Endometrial microvascular endothelial cells (primary cell): Measurements from ENCODE around the gene DAAM2. TPM values are rescaled to one million over a fixed set of nuclear protein-coding genes. Genes with fewer than 3 reads are reported as not detected.

Experiments used
- in situ Hi-C: cut with HindIII; loops from 2 replicates; pipeline ENCODE4 v1.10.0; 2017; ENCODE audit warnings: low sequenced_read_pairs, low pct_unique_long_range_greater_than_20kb; ENCODE audit errors: inconsistent ontology term
- total RNA-seq: library from RNA; depleted of rRNA; stranded (reverse); fragments of >200 nt; gene quantifications from one replicate; pipeline ENCODE4 v1.2.3, GENCODE V29; 2015; ENCODE audit errors: inconsistent ontology term

The DAAM2 gene
- total RNA-seq, 1 donor from 2014 or later: 0.19 TPM

GRCh38 chr6:39912446-39912845 lies 120.3 kb downstream of the DAAM2 start:
- in situ Hi-C loops: no loop called here

- in situ Hi-C loops: no loop called here
Measured at GRCh38 chr6:39913391-39913916, 121.3 kb downstream of the DAAM2 start.

GRCh38 chr6:39914239-39914638 lies 122.1 kb downstream of the DAAM2 start:
- in situ Hi-C loops: no loop called here

GRCh38 chr6:39915866-39916265 lies 123.7 kb downstream of the DAAM2 start:
- in situ Hi-C loops: no loop called here

- in situ Hi-C loops: no loop called here
Measured at GRCh38 chr6:39917329-39917728, 125.2 kb downstream of the DAAM2 start.

- in situ Hi-C loops: no loop called here
Measured at GRCh38 chr6:39917981-39918380, 125.8 kb downstream of the DAAM2 start.

- in situ Hi-C loops: no loop called here
Measured at GRCh38 chr6:39918831-39919230, 126.7 kb downstream of the DAAM2 start.

- in situ Hi-C loops: no loop called here
Measured at GRCh38 chr6:39920157-39920556, 128.0 kb downstream of the DAAM2 start.

- in situ Hi-C loops: no loop called here
Measured at GRCh38 chr6:39922821-39923220, 130.6 kb downstream of the DAAM2 start.

- in situ Hi-C loops: no loop called here
Measured at GRCh38 chr6:39923394-39923793, 131.2 kb downstream of the DAAM2 start.

- in situ Hi-C loops: no loop called here
Measured at GRCh38 chr6:39923861-39924260, 131.7 kb downstream of the DAAM2 start.

- in situ Hi-C loops: no loop called here
Measured at GRCh38 chr6:39924283-39924682, 132.1 kb downstream of the DAAM2 start.

GRCh38 chr6:39925191-39925930 lies 133.2 kb downstream of the DAAM2 start:
- in situ Hi-C loops: no loop called here

GRCh38 chr6:39925931-39926290 lies 133.7 kb downstream of the DAAM2 start:
- in situ Hi-C loops: no loop called here

- in situ Hi-C loops: no loop called here
Measured at GRCh38 chr6:39926668-39927067, 134.5 kb downstream of the DAAM2 start.

- in situ Hi-C loops: no loop called here
Measured at GRCh38 chr6:39927159-39927558, 135.0 kb downstream of the DAAM2 start.

GRCh38 chr6:39929039-39929732 lies 137.0 kb downstream of the DAAM2 start:
- in situ Hi-C loops: no loop called here

GRCh38 chr6:39929733-39930461 lies 137.7 kb downstream of the DAAM2 start:
- in situ Hi-C loops: no loop called here

GRCh38 chr6:39930540-39930939 lies 138.4 kb downstream of the DAAM2 start:
- in situ Hi-C loops: no loop called here

- in situ Hi-C loops: no loop called here
Measured at GRCh38 chr6:39931607-39932006, 139.4 kb downstream of the DAAM2 start.
